HG03135 (cell line): ENCODE measurements around the gene AFDN.

Experiments
- ATAC-seq: cut with Tn5 transposase; IDR thresholded peaks from one replicate; pipeline ENCODE4 v1.9.1; 2021; ENCODE audit warnings: mild to moderate bottlenecking, moderate library complexity; ENCODE audit not compliant: unreplicated experiment

Gene AFDN

GRCh38 chr6:167944130-167944529 is 117.4 kb downstream of the AFDN start:
- ATAC-seq = no peak

GRCh38 chr6:167946007-167946406 is 119.3 kb downstream of the AFDN start:
- no peak for ATAC-seq

GRCh38 chr6:167946604-167947003 is 119.9 kb downstream of the AFDN start:
- no peak for ATAC-seq

GRCh38 chr6:167947716-167948115 is 121.0 kb downstream of the AFDN start:
- no peak for ATAC-seq

GRCh38 chr6:167948716-167949115 is 122.0 kb downstream of the AFDN start:
- ATAC-seq = no peak

- ATAC-seq = no peak
These were observed 122.5 kb downstream of the AFDN start for GRCh38 chr6:167949121-167949684.

GRCh38 chr6:167951781-167952511 is 125.2 kb downstream of the AFDN start:
- ATAC-seq = no peak

- no peak for ATAC-seq
These were observed 125.8 kb downstream of the AFDN start for GRCh38 chr6:167952512-167952859.

- no peak for ATAC-seq
These were observed 126.8 kb downstream of the AFDN start for GRCh38 chr6:167953551-167953950.

- ATAC-seq = no peak
These were observed 127.4 kb downstream of the AFDN start for GRCh38 chr6:167954151-167954550.

- ATAC-seq = no peak
These were observed 129.8 kb downstream of the AFDN start for GRCh38 chr6:167956491-167956890.

GRCh38 chr6:167956983-167957492 is 130.3 kb downstream of the AFDN start:
- ATAC-seq = no peak

GRCh38 chr6:167957626-167958025 is 130.9 kb downstream of the AFDN start:
- ATAC-seq = no peak

GRCh38 chr6:167960579-167960978 is 133.9 kb downstream of the AFDN start:
- no peak for ATAC-seq

GRCh38 chr6:167962711-167963110 is 136.0 kb downstream of the AFDN start:
- no peak for ATAC-seq

- no peak for ATAC-seq
These were observed 136.9 kb downstream of the AFDN start for GRCh38 chr6:167963589-167964057.

GRCh38 chr6:167965592-167966539 is 139.2 kb downstream of the AFDN start:
- ATAC-seq = no peak

GRCh38 chr6:167966540-167966905 is 139.8 kb downstream of the AFDN start:
- ATAC-seq = no peak

GRCh38 chr6:167968091-167968490 is 141.4 kb downstream of the AFDN start:
- no peak for ATAC-seq

GRCh38 chr6:167970230-167970629 is 143.5 kb downstream of the AFDN start:
- ATAC-seq = no peak

GRCh38 chr6:167972193-167972592 is 145.5 kb downstream of the AFDN start:
- ATAC-seq = no peak
